Measurements from ENCODE around the gene MVD.
"Not testable (repeated sequence)": the region's sequence is repeated elsewhere in the genome, so short reads cannot be mapped to it uniquely, and the experiment has no call there.

Gene MVD

DNA sequence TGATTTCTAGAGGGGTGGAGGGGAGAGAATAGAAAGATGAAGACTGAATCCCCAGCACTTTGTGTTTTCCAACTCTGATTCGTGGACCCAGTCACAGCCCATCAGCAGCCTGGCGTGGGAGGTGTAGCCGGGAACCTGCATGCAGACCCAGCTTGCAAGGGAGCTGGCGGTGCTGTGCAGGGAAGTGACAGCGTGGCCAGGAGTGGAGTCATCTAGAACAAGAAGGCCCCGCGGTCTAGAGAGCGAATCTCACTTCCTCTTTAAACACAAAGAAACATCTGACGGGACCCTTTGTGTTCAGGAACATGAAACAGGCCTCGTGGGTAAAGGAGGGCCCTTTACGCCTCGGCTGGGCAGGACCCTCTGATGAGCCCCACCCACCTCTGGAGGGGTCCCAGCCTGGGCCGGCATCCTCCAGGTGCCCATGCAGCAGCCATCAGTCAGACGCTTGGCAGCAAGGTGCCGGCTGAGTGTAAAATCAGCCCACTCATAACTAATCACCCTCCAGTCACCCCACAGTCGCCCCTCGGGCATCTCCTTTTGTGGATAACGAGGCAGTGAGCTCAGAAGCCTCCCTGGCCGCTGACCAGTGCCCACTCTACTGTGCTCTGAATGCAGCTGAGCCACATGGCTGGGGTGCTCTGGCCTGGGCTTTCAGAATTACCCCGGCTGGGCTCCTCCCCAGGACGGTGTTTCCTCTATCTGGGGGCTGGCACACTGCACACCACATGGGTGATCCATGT lies 19.0 kb upstream of the MVD start:
- no peak for DNase-seq (ENCODE audit: low read depth in 2 of 2)

DNA sequence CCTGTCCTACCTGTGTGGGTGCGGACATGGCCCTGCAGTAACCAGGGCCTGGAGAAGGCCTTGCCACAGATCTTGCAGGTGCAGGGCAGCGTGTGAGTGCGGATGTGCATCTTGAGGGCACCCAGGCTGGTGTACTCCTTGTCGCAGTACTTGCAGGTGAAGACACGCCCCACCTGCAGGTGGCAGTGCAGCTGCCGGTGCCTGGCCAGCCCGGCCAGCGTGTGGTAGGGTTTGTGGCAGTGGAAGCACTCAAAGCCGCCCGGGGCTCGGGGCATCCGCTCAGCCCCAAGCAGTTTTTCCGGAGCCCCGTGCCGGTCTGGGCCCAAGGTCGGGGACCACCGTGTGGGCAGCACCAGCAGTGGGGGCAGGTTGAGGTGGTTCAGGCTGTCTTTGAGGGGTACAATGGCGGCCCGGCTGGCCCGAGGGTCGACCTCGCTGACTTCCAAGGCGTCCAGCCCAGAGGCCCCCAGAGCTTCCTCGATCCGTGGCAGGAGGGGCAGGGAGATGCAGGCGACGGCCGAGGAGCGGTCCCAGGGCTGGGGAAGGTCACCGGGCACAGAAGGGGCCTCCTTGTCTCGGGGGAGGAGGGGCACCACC lies 18.3 kb upstream of the MVD start:
- DNase-seq (ENCODE audit: low read depth in 2 of 2): no peak

DNA sequence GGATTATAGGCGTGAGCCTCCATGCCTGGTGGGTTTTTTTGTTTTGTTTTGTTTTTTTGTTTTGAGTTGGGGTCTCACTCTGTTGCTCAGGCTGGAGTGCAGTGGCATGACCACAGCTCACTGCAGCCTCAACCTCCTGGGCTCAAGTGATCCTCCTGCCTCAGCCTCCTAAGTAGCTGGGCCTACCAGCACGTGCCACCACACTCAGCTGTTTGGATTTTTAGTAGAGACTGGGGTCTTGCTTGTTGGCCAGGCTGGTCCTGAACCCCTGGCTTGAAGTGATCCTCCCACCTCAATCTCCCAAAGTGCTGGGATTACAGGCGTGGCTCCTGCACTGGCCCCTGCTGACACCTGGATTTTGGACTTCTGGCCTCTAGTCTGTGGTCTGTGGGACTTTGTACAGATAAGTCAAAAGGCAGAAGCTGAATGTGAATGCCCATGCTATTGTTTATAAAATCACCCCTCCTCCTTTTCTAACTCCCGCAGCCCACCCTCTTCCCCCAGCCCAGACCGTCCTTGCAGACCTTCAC lies 17.7 kb upstream of the MVD start:
- DNase-seq (ENCODE audit: low read depth in 2 of 2): no peak

DNA sequence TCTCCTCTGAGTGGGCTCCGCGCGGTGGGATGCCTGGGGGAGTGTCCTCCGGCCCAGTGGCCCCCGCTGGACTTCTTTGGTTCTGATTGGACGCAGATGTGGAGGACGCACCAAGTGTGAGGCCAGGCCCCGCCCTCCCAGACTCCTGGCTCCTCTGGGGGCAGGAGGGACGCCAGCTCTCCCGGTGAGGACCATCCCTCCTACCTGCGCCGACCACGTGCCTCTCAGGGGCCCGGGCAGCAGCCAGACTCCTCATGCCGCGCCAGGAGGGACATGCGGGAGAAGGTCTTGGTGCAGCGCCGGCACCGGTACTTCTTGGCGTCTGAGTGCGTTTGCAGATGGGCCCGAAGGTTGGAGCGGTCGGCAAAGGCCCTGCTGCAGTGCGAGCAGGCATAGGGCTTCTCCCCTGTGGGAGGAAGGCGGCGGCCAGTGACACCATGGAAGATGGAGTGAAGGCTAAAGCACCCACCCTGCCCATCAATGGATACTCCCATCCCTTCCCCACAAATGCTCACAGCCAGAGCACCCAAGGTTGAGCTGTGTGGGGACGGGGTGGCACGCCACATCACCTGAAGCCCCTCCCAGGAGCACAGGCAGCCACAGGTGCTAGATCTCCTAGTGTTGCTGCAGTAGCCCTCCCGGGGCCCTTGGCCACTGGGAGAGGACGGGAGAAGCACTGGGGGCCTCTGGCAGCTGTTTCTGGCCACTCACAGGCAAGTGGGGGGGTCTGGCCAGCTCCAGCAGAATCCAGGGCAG lies 15.5 kb upstream of the MVD start:
- no peak for DNase-seq (ENCODE audit: low read depth in 2 of 2)

DNA sequence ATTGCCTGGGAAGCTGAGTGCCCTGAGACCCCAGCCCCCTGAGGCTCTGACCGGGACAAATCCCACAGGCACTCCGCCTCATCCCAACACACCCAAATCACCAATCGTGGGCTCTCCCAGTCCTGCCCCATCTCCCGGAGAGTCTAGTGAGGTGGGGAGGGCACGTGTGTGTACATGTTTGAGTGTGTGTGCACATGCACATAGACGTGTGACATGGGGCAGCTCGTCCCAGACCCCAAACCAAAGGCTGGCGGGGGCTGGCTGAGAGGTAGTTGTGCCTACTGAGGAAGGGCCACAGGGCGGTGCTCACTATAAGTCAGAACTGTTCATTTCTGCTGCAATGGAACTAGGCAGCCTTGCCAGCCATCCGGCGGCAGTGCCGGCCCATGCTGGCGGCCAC lies 14.8 kb upstream of the MVD start:
- DNase-seq (ENCODE audit: low read depth in 2 of 2): no peak

DNA sequence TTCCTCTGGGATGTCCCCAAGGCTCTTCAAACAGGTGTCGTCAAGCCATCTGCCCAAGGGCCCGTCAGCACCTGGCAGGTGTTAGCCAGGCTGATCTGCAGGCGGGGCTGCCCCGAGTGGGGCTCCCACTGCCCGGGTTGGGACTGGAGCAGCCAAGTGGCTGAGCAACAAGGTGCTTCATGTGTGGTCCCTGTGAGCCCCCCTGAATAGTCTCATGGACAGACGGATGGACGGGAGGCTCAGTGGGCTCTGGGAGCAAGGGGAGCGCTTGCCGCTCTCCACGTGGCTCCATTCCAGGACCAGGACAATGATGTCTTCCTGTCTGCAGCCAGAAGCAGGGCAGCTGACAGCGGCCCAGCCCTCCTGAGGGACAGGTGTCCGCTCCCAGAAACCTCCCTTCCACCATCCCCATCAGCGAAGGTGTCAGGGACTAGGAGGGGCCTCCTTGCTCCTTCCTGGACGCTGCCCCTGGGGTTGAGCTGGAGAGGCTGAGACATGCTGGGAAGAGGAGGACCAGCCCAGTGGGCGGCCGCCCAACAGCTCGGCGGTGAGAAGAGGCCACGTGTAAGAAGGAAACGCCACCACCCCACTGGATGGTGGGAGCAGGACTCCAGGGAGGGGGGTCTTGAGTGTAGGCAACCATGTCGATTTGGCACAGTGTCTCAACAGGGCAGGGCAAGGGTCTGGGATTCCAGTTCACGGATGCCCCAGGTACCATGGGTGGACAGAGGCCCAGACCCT lies 13.8 kb upstream of the MVD start:
- DNase-seq (ENCODE audit: low read depth in 2 of 2): no peak

DNA sequence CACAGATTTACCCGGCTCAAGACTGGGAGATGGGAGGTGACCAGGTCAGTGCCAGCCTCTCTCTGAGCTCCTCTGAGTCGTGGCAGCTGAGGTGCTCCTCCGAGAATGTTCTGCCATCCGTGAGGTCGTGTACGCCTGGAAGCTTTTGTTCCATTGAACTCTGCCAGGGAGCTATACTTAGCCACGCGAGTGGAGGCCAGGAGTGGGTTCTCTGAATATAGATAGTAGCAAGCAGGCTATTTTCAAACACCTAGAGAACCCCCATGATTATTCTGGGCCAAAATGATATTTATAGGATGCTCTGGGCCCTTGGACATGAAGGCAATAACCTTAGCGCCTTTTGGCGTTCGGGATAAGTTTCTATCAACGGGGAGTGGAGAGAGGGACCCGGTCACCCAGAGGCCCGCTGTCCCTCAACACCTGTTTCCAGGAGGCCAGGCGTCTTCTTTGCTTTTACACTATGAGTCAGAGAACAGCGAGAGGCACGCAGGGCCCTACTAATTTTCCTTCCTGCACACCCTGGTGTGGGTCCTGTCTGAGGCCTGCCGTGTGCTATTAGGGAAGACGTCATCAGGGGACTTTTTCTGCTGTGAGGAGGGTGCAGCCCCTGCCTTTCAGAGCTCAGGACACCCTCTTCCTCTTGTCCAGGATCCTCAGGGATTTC lies 11.0 kb upstream of the MVD start:
- DNase-seq (ENCODE audit: low read depth in 2 of 2): no peak

DNA sequence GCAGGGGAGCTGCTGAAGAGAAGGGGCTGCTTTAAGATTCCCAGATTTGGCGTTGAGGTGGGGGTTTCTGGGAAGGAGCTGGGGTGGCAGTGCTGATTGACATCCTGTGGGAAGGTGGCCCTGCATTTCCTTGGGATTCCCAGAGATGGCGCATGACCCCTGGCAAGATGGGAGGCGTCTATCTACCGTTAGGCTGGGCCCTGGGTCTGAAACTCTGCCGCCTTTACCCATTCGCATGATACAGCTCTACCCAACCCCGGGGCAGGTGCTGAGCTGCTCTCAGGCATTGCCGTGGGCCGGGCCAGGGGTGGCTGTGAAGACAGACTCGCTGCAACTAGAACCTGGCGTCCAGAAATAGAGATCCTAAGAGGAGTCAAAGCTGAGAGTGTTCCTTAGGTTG lies 9.9 kb upstream of the MVD start:
- DNase-seq (ENCODE audit: low read depth in 2 of 2): no peak

DNA sequence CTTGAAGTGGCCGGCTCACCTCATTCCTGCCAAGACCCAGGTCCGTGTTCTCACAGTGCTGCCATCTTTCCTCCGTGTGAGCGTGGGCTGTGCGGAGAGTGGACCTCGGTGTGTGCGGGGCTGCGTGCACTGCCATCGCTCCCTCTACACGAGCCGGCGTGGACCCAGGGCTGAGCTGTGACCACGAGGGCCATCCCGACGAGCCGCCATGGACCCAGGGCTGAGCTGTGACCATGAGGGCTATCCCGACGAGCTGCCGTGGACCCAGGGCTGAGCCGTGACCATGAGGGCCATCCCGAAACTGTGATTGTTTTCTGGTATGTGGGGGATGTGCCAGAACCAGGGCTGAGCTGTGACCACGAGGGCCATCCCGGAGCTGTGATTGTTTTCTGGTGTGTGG lies 8.9 kb upstream of the MVD start:
- DNase-seq (ENCODE audit: low read depth in 2 of 2): no peak

DNA sequence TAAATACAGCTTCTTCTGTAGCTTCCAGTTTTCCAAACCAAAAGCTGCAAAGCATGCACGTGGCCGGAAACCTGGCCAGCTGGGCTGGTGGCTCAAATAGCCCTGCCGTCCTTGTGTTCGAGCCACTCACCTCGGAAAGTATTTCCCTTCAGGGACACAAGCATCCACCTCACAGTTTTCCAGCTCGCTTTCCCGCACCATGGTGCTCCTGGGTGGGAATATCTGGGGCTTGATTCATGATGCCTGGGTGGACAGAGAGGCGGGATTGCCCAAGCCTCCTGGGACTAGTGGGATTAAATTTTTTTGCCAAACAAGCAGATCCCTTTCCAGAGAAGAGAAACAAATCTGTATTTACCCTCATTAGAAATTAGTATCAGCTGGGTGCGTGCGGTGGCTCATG lies 7.1 kb upstream of the MVD start:
- no peak for DNase-seq (ENCODE audit: low read depth in 2 of 2)

DNA sequence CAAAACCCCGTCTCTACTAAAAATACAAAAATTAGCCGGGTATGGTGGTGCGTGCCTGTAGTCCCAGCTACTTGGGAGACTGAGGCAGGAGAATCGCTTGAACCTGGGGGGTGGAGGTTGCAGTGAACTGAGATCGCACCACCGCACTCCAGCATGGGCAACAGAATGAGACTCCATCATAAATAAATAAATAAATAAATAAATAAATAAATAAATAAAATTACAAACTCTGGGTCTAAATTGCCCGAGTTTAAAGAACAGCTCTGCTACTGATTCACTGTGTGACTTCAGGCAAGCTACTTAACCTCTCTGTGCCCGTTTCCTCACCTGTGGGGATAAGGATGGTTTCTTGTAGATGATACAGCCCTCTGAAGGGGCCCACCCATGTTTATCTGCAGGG lies 6.6 kb upstream of the MVD start:
- DNase-seq (ENCODE audit: low read depth in 2 of 2): not testable (repeated sequence)

DNA sequence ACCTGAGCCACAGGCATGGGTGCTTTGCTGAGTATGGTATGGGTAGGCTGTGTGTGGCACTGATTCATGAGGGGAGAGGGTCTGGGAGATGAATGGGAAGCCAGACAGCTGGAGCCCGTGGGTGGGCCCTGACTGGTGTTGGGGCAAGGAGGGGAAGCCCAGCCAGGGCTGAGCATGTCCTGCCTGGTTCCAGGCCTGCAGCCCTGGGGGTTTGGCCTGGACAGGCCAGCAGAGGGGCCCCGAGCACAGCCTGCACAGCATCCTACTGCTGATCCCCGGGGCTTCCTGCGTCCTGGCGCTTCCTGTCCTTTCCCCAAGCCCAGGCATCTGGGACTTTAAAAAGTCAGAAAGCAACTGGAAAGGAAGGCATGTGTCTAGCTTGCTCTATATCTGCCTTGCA lies 4.6 kb upstream of the MVD start:
- no peak for DNase-seq (ENCODE audit: low read depth in 2 of 2)

DNA sequence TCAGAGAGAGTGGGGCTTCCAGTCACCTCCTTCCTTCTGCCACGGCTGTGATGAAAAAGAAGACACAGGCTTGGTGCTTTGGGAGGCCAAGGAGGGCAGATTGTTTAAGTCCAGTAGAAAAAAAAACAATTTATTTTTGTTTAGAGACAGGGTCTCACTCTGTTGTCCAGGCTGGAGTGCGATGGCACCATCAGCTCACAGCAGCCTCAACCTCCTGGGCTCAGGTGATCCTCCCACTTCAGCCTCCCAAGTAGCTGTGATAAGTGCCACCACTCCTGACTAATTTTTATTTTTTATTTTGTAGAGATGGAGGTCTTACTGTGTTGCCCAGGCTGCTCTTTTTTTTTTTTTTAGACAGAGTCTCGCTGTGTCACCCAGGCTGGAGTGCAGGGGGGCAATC lies 2.7 kb upstream of the MVD start:
- DNase-seq (ENCODE audit: low read depth in 2 of 2): no peak

DNA sequence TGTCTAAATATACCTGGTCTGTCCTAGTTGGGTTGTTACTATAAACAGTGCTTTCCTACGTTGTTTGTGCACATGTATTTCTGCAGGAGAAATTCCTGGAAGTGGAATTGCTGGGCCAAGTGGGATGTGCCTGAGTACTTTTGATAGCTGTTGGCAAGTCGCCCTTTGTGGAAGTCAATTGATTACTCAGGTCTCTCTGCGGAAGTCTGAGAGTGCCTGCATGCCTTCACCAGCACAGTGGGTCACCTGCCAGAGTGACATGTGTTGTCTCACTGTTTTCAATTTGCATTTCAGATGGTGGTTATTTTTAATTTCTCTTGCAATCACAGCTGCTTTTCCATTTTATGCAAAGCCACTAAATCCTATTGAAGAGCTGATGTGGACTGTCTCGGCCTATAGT lies 2.3 kb upstream of the MVD start:
- DNase-seq (ENCODE audit: low read depth in 2 of 2): no peak

DNA sequence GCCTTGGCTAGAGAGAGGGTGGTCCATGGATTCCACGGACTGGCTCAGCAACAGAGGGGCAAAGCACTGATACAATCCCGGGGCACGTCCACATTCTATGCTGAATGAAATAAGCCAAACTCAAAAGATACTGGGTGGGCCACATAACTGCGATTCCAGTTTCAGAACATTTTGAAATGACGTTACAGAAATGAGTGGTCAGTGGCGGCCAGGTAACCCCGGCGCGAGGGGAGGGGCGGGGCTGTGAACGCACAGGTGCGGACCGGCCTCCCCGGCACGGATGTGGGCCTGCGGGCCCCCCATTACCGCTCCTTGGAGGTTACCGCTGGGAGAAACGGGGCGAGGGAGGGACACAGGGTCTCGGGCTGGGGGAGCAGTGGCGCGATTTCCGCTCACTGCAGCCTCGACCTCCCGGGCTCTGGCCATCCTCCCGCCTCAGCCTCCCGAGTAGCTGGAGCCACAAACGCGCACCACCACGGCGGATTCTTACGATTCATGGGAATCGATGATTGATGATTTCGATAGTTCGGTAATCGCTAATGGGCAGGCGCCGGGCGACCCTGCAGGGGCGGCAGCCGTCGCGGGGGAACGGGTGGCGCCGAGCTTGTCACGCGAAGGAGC lies 559 bp downstream of the MVD start:
- no peak for DNase-seq (ENCODE audit: low read depth in 2 of 2)

DNA sequence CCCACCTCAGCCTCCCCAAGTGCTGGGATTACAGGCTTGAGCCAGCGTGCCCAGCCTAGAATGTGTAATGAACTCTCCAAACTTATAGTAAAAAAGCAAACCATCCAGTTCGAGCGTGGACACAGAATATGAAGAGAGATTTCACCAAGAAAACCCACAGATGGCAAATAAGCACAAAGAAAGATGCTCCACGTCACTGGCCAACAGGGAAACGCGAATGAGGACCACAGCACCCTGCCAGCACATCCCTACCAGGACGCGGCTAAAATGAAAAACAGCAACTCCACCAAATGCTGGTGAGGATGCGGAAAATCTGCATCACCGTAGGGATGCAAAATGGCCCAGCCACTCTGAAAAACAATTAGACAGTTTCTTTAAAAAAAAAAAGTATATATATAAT lies 1.4 kb downstream of the MVD start:
- no peak for DNase-seq (ENCODE audit: low read depth in 2 of 2)

DNA sequence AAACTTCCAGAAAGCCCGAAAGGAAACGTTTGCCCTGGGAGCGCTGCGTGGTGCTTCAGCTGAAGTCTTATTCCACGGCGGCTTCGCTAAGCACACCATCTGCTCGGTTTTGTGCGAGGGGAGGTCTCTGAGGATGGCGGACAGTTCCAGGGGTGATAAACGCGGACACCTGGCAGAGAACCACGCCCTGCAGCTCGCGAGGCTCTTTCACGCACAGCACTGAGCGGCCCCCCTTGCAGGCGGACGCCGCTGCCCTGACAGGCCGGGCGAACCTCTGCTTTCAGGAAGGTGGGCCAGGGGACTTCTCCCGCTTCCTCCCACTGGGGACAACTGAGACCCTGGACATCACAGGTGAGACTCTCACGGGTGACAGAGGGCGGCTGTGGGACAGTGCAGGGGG lies 3.7 kb downstream of the MVD start:
- DNase-seq (ENCODE audit: low read depth in 2 of 2): no peak

DNA sequence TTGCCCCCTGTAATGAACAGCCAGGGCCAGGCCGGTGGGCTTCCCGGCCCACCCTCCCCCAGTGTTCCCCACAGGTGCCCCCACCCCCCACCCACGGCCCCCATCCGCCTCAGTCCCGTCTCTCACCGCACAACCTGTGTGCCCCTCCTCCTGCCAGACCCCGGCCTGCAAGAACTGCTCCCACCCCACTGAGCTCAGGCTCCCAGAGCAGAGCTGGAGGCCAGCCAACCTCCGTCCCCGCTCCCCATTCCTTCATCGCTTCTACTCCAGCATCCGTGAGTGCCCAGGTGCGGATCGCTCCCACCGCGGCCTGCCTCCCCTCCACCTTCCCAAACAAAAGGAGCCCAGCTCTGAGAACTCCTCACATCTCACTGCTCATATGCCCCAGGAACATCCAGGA lies 4.2 kb downstream of the MVD start:
- DNase-seq (ENCODE audit: low read depth in 2 of 2): no peak

DNA sequence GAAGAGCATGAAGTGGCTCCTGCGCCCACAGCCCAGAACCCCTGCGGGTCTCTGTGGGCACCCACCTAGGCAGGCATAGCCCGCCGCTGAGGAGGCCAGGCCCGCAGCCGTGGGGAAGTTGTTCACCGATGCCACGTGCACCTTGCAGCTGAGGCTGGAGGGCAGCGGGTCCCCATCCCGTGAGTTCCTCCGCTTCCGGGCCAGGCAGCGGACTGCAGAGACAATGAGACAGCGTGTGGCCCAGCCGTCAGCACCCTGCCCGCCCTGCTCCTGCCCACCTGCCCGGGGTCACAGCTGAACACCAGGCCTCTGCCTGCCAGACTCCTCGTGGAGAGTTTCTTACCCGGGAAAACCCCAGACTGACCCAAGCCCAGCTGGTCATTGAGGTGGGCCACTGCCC lies 5.5 kb downstream of the MVD start:
- no peak for DNase-seq (ENCODE audit: low read depth in 2 of 2)

DNA sequence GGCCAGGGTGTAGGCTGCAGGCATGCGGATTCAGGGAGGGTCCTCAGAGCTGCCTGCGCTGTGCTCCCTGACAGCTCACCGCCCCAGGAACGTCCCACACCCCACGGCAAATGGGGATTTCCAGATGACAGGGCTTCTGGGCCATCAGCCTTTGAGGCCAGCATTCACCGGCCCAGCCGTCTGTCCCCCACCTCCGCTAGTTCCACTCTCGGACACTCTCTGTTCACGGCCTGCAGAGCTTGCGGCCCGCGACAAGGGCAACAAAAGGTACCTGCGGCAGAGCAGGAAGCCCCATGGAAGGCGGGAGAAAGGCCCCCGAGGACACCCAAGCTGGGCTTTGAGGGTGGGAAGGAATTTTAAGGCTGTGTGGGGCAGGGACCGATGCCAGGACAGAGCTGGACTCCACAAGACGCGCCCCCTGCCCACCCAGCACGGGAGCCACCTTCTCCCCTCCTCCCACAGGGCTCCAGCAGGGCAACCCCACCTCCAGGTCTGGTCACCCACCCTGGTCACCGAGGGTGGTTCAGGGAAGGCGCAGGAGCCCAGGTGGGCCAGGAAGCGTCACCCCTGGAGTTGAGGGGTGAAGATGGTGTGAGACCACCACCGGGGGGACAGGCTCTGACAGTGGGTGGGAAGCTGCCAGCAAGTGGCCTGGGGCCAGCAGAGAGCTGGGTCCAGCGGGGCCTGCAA lies 6.5 kb downstream of the MVD start:
- no peak for DNase-seq (ENCODE audit: low read depth in 2 of 2)
